ENCODE measurements around the gene SLC2A13.

The SLC2A13 gene

GRCh38 chr12:39990122-39991101 is 115.5 kb downstream of the SLC2A13 start:
- DNase-seq, result no peak

- no peak for DNase-seq
Observed at GRCh38 chr12:39989501-39989900, 116.4 kb downstream of the SLC2A13 start.

- no peak for DNase-seq
Observed at GRCh38 chr12:39988574-39988973, 117.3 kb downstream of the SLC2A13 start.

GRCh38 chr12:39986674-39987073 is 119.2 kb downstream of the SLC2A13 start:
- no peak for DNase-seq

- no peak for DNase-seq
Observed at GRCh38 chr12:39984670-39985069, 121.2 kb downstream of the SLC2A13 start.

- DNase-seq, result no peak
Observed at GRCh38 chr12:39975374-39975918, 130.4 kb downstream of the SLC2A13 start.

- no peak for DNase-seq
Observed at GRCh38 chr12:39972119-39972518, 133.8 kb downstream of the SLC2A13 start.

- no peak for DNase-seq
Observed at GRCh38 chr12:39971348-39971747, 134.5 kb downstream of the SLC2A13 start.

- no peak for DNase-seq
Observed at GRCh38 chr12:39966721-39967120, 139.2 kb downstream of the SLC2A13 start.

- DNase-seq, result no peak
Observed at GRCh38 chr12:39966256-39966655, 139.6 kb downstream of the SLC2A13 start.

GRCh38 chr12:39959467-39959866 is 146.4 kb downstream of the SLC2A13 start:
- no peak for DNase-seq

GRCh38 chr12:39959031-39959430 is 146.8 kb downstream of the SLC2A13 start:
- DNase-seq, result no peak

- DNase-seq, result no peak
Observed at GRCh38 chr12:39958377-39958776, 147.5 kb downstream of the SLC2A13 start.

- DNase-seq, result no peak
Observed at GRCh38 chr12:39956725-39957124, 149.2 kb downstream of the SLC2A13 start.

- no peak for DNase-seq
Observed at GRCh38 chr12:39946361-39947280, 159.3 kb downstream of the SLC2A13 start.

- DNase-seq, result no peak
Observed at GRCh38 chr12:39937119-39937518, 168.8 kb downstream of the SLC2A13 start.

- no peak for DNase-seq
Observed at GRCh38 chr12:39935839-39936238, 170.0 kb downstream of the SLC2A13 start.

- no peak for DNase-seq
Observed at GRCh38 chr12:39935275-39935674, 170.6 kb downstream of the SLC2A13 start.

- DNase-seq, result no peak
Observed at GRCh38 chr12:39931857-39932256, 174.0 kb downstream of the SLC2A13 start.

GRCh38 chr12:39931231-39931630 is 174.7 kb downstream of the SLC2A13 start:
- no peak for DNase-seq

- no peak for DNase-seq
Observed at GRCh38 chr12:39930101-39930500, 175.8 kb downstream of the SLC2A13 start.

GRCh38 chr12:39928181-39928899 is 177.5 kb downstream of the SLC2A13 start:
- no peak for DNase-seq

- no peak for DNase-seq
Observed at GRCh38 chr12:39923364-39923763, 182.5 kb downstream of the SLC2A13 start.

Data from DMS79 treated with DMSO at 0.1 percent for 48 hours (cell line).